GM21367 (cell line): ENCODE results near the gene EIF3F.

ENCODE experiments used
- ATAC-seq: cut with Tn5 transposase; IDR thresholded peaks from one replicate; pipeline ENCODE4 v1.9.1; 2021; ENCODE audit not compliant: unreplicated experiment

EIF3F gene

GRCh38 chr11:7986768-7987559 is at the start of gene EIF3F:
Gene EIF3F, plus strand, starts transcription at chr11:7987337. Its CDS starts 16 bp downstream, at chr11:7987353.
- ATAC-seq, result peak; percentile 94

GRCh38 chr11:7941146-7941545 is 46.0 kb upstream of the EIF3F start:
- ATAC-seq, result no peak

GRCh38 chr11:7941608-7942007 is 45.5 kb upstream of the EIF3F start, which contains the start of gene OR10A3:
Gene OR10A3, minus strand, starts transcription at chr11:7941708. Its CDS starts 2,188 bp downstream, at chr11:7939520.
- no peak for ATAC-seq

GRCh38 chr11:7944123-7944522 is 43.0 kb upstream of the EIF3F start:
- no peak for ATAC-seq

GRCh38 chr11:7949934-7950333 is 37.2 kb upstream of the EIF3F start:
- ATAC-seq, result no peak

GRCh38 chr11:7955191-7955590 is 31.9 kb upstream of the EIF3F start:
- ATAC-seq, result no peak

- ATAC-seq, result no peak
These were observed 22.9 kb upstream of the EIF3F start for GRCh38 chr11:7964261-7964660.

GRCh38 chr11:7964873-7965272 is 22.3 kb upstream of the EIF3F start:
- no peak for ATAC-seq

- no peak for ATAC-seq
These were observed 21.8 kb upstream of the EIF3F start, which contains the start of gene NLRP10 for GRCh38 chr11:7965386-7965785. Gene NLRP10, minus strand, starts transcription at chr11:7965447. Its CDS starts 1,952 bp downstream, at chr11:7963495.

GRCh38 chr11:7967097-7967496 is 20.0 kb upstream of the EIF3F start:
- ATAC-seq, result no peak

- no peak for ATAC-seq
These were observed 19.3 kb upstream of the EIF3F start for GRCh38 chr11:7967826-7968225.

- no peak for ATAC-seq
These were observed 18.5 kb upstream of the EIF3F start for GRCh38 chr11:7968686-7969085.

- ATAC-seq, result no peak
These were observed 17.1 kb upstream of the EIF3F start for GRCh38 chr11:7969756-7970646.

GRCh38 chr11:7971846-7972245 is 15.3 kb upstream of the EIF3F start:
- no peak for ATAC-seq

- ATAC-seq, result no peak
These were observed 14.1 kb upstream of the EIF3F start for GRCh38 chr11:7973011-7973410.

- no peak for ATAC-seq
These were observed 12.5 kb upstream of the EIF3F start for GRCh38 chr11:7974668-7975067.

GRCh38 chr11:7977232-7977917 is 9.8 kb upstream of the EIF3F start:
- ATAC-seq, result no peak

GRCh38 chr11:7981619-7982157 is 5.4 kb upstream of the EIF3F start:
- ATAC-seq, result no peak

- peak; percentile 25 for ATAC-seq
These were observed 4.5 kb upstream of the EIF3F start for GRCh38 chr11:7982582-7983119.

GRCh38 chr11:7983832-7984590 is 3.1 kb upstream of the EIF3F start:
- ATAC-seq, result no peak
